Transverse colon (tissue), 4 donors: Measurements from ENCODE around the gene NPC1. TPM values are rescaled to one million over a fixed set of nuclear protein-coding genes. Genes with fewer than 3 reads are reported as not detected.

Experiments used
- DNase-seq: peaks from one replicate; pipeline ENCODE4 v3.0.0-alpha.2; 2019
- H3K27ac ChIP-seq, 4 donors: fragments of 200-600 bp; sonication (generic); 2 replicates each; pipeline ENCODE4 v1.5.1; 2016 to 2018; ENCODE audit warnings: inconsistent platforms in 4 of 4
- H3K27me3 ChIP-seq: fragments of 200-600 bp; sonication (generic); 2 replicates; pipeline ENCODE4 v1.5.1; 2017; ENCODE audit warnings: inconsistent platforms
- H3K36me3 ChIP-seq, 4 donors: fragments of 200-600 bp; sonication (generic); 2 replicates each; pipeline ENCODE4 v1.5.1; 2017 to 2019; ENCODE audit warnings: inconsistent platforms in 4 of 4
- H3K4me1 ChIP-seq, 4 donors: fragments of 200-600 bp; sonication (generic); 2 replicates each; pipeline ENCODE4 v1.5.1; 2017 to 2020; ENCODE audit warnings: inconsistent platforms in 4 of 4
- H3K4me3 ChIP-seq, 4 donors: fragments of 200-600 bp; sonication (generic); 1 replicate in 1 of 4; 2 replicates in 3 of 4; pipeline versions ENCODE4 v1.5.1 to v1.6.1; 2017 to 2019; ENCODE audit warnings: inconsistent platforms in 4 of 4
- H3K9me3 ChIP-seq, 2 donors: fragments of 200-600 bp; sonication (generic); 2 replicates each; pipeline ENCODE4 v1.5.1; 2017 to 2019; ENCODE audit warnings: inconsistent platforms in 2 of 2
- EP300 ChIP-seq: sonication (generic); formaldehyde crosslinking; IDR thresholded peaks from one replicate; pipeline ENCODE4 v1.6.1; 2017; ENCODE audit warnings: antibody characterized with exemption, low read depth
- POLR2A ChIP-seq: fragments of 450-650 bp; IDR thresholded peaks from one replicate; pipeline ENCODE4 v1.6.1; 2016; ENCODE audit warnings: antibody characterized with exemption, mild to moderate bottlenecking, moderate library complexity
- POLR2AphosphoS5 ChIP-seq, 3 donors: sonication (generic); formaldehyde crosslinking; IDR thresholded peaks; one replicate each; pipeline ENCODE4 v1.6.1; 2016; ENCODE audit warnings: antibody characterized with exemption in 3 of 3
- WGBS, 2 donors: methylation state at CpG; one replicate each; pipeline ENCODE4 v1.1.5; 2018; ENCODE audit warnings: low coverage in 1 of 2; 5-methylcytosine and 5-hydroxymethylcytosine counted together
- in situ Hi-C, 4 donors: fragments of 200-750 bp; cut with MboI; loops; one replicate each; pipeline versions ENCODE4 v1.15.0 to v1.15.1; 2017; ENCODE audit warnings: low sequenced_read_pairs in 3 of 4, low pct_ligation_motif_present in 1 of 4, low pct_unique_long_range_greater_than_20kb in 1 of 4
- intact Hi-C: fragments of 100-400 bp; cut with DNase I; formaldehyde crosslinking; loops from one replicate; pipeline ENCODE4 v1.15.1; 2023; ENCODE audit warnings: low total_unique reads
- total RNA-seq, 4 donors: library from RNA; depleted of rRNA; stranded (reverse); fragments of >200 nt; gene quantifications; one replicate each; pipeline ENCODE4 v1.1.0, GENCODE V29; 2016
- TF ChIP-seq, protein P1 (sequence below), 5 experiments: fragments of 200-600 bp in 3 of 5; fragments of 450-650 bp in 2 of 5; sonication (generic) in 3 of 5; IDR thresholded peaks; 1 replicate in 2 of 5; 2 replicates in 3 of 5; pipeline ENCODE4 v1.5.1; 2016 to 2017; ENCODE audit warnings: antibody characterized with exemption in 5 of 5, inconsistent platforms in 3 of 5, mild to moderate bottlenecking in 2 of 5, moderate library complexity in 1 of 5

Gene NPC1
- total RNA-seq, 4 donors from 2014 or later, result 33.6 to 96.1 (median 49.7) TPM

DNA sequence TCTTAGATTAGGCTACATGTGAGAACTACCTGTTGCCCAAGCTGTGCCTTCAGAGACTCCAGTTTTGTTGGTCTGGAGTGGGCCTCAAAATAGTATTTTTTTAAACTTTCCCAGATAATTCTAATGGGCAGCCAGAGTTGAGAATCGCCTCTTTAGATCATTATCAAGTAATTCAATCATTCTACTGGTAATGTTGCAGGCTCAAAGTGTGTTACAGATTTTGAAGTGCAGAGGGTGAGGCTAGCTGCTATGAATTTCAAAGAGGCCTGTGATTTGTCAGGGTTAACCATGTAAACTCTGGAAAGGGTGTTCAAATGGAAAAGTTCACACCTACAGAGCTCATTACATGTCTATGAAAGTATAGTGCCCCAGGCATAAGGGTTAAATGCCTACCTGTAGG, 46.3 kb upstream of the NPC1 start:
- DNase-seq, result no peak
- Histone ChIP-seq H3K4me1 (peaks cover 0 to 11% (median under 1%) of the 10 kb centered on the region in 4 donors), H3K27me3 (no peaks in the 10 kb centered on the region), H3K4me3 (no peak overlapping the region), H3K36me3 (no peaks in the 10 kb centered on the region), H3K9me3 (no peaks in the 10 kb centered on the region), H3K27ac (no peak overlapping the region)
- in situ Hi-C loops (loop anchor here in 3 of 4 donors (25.0 kb wide), 2 partner anchors 280 to 480 kb away; no protein-coding TSS in a partner anchor), intact Hi-C loops (no loop called here)
- TF ChIP-seq, protein P1, sequence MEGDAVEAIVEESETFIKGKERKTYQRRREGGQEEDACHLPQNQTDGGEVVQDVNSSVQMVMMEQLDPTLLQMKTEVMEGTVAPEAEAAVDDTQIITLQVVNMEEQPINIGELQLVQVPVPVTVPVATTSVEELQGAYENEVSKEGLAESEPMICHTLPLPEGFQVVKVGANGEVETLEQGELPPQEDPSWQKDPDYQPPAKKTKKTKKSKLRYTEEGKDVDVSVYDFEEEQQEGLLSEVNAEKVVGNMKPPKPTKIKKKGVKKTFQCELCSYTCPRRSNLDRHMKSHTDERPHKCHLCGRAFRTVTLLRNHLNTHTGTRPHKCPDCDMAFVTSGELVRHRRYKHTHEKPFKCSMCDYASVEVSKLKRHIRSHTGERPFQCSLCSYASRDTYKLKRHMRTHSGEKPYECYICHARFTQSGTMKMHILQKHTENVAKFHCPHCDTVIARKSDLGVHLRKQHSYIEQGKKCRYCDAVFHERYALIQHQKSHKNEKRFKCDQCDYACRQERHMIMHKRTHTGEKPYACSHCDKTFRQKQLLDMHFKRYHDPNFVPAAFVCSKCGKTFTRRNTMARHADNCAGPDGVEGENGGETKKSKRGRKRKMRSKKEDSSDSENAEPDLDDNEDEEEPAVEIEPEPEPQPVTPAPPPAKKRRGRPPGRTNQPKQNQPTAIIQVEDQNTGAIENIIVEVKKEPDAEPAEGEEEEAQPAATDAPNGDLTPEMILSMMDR (IDR thresholded peaks at IDR 0.05), result no peak
- TF ChIP-seq POLR2AphosphoS5 (IDR thresholded peaks at IDR 0.05), result no peak
- no peak for TF ChIP-seq POLR2A
- no peak for TF ChIP-seq EP300
- WGBS, 2 donors, result 70% methylated on average over 1 of the region's 1 CpG; no CpG with 5 or more reads in 1 of the 2 donors

DNA sequence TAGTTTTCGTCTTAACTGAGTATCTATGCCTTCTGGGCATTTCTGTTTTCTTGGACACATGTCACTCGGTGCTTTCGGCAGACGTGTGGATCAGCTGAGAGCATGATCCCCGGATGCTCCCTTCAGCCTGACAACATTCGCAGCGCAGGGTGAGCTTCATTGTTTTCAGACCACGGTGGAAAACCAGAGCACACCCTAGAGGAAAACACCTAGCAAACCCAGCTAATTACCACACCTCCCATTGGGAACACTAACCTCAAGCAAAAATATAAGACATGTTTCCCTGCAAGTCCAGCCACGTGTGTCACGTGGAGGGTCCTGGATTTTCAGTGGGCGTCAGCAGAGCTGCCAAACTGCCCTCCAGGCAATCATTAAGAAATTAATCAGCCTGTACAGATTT, 45.4 kb upstream of the NPC1 start:
- WGBS, 2 donors, result 73 to 81% methylated on average over 7 to 11 of the region's 11 CpGs
- no peaks in the 10 kb centered on the region for H3K9me3 ChIP-seq
- TF ChIP-seq POLR2A, result no peak
- TF ChIP-seq, protein P1 (IDR thresholded peaks at IDR 0.05), result no peak
- TF ChIP-seq EP300, result no peak
- no peak overlapping the region for H3K27ac ChIP-seq
- DNase-seq, result no peak
- H3K4me1 ChIP-seq, result peaks cover 0 to 20% (median 6%) of the 10 kb centered on the region in 4 donors
- H3K27me3 ChIP-seq, result no peaks in the 10 kb centered on the region
- in situ Hi-C loops, result loop anchor here in 3 of 4 donors (25.0 kb wide), 2 partner anchors 281 to 481 kb away; no protein-coding TSS in a partner anchor
- H3K36me3 ChIP-seq, result no peaks in the 10 kb centered on the region
- no peak overlapping the region for H3K4me3 ChIP-seq
- intact Hi-C loops, result no loop called here

DNA sequence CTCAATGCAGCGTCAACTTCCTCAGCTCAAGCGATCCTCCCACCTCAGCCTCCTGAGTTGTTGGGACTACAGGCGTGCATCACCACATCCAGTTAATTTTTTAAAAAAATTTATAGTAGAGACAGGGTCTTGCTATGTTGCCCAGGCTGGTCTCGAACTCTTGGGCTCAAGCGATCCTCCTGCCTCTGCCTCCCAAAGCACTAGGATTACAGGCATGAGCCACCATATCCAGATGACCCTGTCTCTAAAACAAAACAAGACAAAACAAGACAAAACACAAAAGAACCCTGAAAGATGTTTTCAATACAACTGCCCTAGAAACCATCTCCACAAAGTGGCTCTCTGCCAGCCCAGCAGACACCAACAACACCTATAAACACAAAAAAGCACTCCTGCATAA, 45.0 kb upstream of the NPC1 start:
- intact Hi-C loops, result no loop called here
- Histone ChIP-seq H3K4me1 (peaks cover 0 to 23% (median 6%) of the 10 kb centered on the region in 4 donors), H3K27me3 (no peaks in the 10 kb centered on the region), H3K9me3 (no peaks in the 10 kb centered on the region), H3K27ac (no peak overlapping the region), H3K4me3 (no peak overlapping the region), H3K36me3 (no peaks in the 10 kb centered on the region)
- no peak for DNase-seq
- 88 to 91% methylated on average over 5 of the region's 5 CpGs for WGBS, 2 donors
- in situ Hi-C loops, result loop anchor here in 3 of 4 donors (25.0 kb wide), 2 partner anchors 281 to 481 kb away; no protein-coding TSS in a partner anchor
- TF ChIP-seq POLR2AphosphoS5 (IDR thresholded peaks at IDR 0.05), result no peak
- TF ChIP-seq EP300, result no peak
- no peak for TF ChIP-seq POLR2A
- TF ChIP-seq, protein P1 (IDR thresholded peaks at IDR 0.05), result no peak

DNA sequence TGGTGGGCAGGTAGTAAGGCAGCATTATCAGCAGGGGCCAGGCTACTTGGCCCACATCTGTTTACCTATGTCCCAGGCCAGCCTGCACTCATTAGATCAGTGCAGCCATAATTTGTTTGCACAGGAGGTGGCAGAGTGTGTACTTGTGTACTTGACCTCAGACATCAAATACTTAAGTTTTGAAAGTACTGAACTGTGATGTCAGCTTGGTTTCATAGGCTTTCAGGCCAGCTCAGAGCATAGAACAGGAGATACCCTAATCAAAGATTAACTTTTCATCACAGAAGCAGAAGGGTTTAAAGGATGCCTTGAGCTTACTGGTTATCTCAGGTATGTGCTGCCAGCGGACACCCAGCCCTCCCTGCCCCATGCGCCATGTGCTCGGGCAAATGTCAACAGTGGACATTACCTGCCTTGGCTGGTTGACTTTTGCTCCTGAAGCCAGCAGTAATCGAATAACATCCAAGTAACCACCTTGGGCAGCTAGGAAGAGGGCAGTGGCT, 43.2 kb upstream of the NPC1 start:
- intact Hi-C loops, result no loop called here
- Histone ChIP-seq H3K4me3 (no peak overlapping the region), H3K9me3 (no peaks in the 10 kb centered on the region), H3K36me3 (no peaks in the 10 kb centered on the region), H3K27ac (peak overlapping the region in 2 of 4 donors; percentile 8 to 32), H3K27me3 (no peaks in the 10 kb centered on the region), H3K4me1 (peaks cover 0 to 23% (median 6%) of the 10 kb centered on the region in 4 donors)
- 52 to 63% methylated on average over 4 of the region's 4 CpGs for WGBS, 2 donors
- peak; percentile 27 for DNase-seq
- in situ Hi-C loops, result loop anchor here in 3 of 4 donors (10.0 to 25.0 kb wide), 5 partner anchors 65 to 483 kb away; no protein-coding TSS in a partner anchor
- TF ChIP-seq POLR2AphosphoS5 (IDR thresholded peaks at IDR 0.05), result peak in 1 of 3 donors; percentile 32
- no peak for TF ChIP-seq POLR2A
- TF ChIP-seq, protein P1 (IDR thresholded peaks at IDR 0.05), result no peak
- TF ChIP-seq EP300, result no peak
